ENCODE data around the gene PTCHD1.

PTCHD1 gene

DNA sequence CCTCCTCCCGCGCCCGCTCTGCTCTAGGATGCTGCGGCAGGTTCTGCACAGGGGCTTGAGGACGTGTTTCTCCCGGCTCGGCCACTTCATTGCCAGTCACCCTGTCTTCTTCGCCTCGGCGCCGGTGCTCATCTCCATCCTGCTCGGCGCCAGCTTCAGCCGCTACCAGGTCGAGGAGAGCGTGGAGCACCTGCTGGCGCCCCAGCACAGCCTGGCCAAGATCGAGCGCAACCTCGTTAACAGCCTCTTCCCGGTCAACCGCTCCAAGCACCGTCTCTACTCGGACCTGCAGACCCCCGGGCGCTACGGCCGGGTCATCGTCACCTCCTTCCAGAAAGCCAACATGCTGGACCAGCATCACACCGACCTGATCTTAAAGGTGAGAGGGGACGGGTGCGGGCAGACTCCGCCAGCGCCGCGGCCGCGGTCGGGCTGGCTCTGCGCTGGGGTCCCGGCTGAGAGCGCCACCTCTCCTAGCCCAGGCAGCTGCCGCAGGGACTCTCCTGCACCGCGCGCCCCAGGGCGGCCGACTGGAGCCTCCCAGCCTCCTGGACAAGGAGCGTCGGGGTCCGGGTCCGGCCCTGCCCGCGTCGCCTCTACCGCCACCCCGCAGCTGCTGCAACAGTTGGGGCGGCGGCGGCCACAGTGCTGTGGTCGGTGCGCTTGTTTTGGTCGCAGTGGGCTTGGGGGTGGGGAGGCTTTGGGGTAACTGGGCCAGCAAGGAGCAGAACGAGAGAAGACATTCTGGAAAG is at the start of gene PTCHD1:
TSS of gene PTCHD1 (plus strand) at position 2 of the 752 bp plus-strand sequence. CDS start at position 29, 27 bp downstream.
- DNase-seq (ENCODE audit: low read depth in 2 of 3, low spot score in 1 of 3), result no peak

DNA sequence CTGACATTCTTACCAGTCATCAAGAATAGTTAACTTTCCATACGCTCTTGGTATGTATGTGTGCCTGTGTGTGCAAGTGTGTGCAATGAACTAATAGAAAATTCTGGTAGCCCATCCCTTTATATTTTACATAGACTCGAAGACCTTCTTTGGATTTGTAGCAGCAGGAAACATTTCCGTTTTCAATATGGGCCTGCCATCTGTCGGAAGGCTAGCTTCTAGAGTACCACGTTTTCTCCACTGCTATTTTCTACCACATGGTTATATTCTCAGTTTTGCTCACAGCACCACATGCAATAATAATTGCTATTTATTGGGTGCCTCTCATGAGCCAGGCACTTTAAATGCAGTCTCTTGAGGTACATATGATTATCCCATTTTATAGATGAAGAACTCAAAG is 47.9 kb upstream of the PTCHD1 start:
- DNase-seq (ENCODE audit: low read depth in 2 of 3, low spot score in 1 of 3), result no peak

DNA sequence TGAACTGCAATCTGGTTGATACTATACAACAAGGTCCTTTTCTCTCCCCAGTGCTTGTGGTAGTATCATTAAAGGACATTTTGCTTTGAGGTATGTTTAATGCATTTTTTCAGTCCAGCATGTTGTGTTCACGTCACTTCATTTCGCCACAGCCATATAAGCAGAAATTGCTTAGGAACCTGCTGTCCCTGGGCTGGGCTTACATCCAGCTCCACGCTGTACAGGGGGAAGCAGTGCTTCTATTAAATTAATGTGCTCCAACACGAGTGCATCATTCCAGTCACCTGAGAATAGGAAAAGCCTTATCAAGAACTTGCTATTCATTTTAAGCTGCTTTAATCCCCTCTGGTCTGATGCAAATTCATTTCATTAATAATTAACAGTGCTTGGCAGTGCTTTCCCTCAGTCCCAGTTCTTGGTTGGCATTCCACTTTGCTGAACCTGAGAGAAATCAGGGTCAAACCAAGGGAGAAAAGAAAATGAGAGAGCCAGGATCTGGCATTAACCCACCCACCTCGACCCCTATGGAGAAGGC is 47.4 kb upstream of the PTCHD1 start:
- no peak for DNase-seq (ENCODE audit: low read depth in 2 of 3, low spot score in 1 of 3)

DNA sequence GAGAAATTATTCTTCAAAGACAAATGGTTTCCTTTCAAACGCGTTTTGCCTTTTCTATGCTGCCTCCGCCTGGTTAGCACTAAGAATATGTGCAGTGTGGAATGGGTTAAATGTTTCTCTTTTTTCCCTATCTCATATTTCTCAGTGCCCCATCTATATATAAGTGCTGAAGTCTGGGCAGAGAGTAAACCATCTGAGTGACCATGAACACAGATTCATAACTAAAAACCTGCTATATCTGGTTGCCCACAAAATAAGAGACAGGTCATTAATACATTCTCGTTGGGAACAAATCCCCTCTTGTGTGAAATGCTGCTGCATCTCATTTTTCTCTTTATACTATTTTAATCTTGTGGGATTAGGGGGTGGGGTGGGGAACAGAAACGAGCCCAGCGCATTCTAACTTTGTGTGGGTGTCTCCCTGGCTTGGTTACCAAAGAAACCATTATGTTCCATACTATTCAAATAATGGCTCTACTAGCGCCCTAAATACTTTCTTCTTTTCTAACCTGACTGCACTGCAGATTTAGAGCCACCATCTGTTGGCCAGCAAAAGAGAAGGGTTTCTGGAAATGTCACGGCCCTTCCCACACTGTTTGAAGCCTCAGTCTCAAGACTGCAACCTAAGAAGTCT is 42.2 kb upstream of the PTCHD1 start:
- no peak for DNase-seq (ENCODE audit: low read depth in 2 of 3, low spot score in 1 of 3)

DNA sequence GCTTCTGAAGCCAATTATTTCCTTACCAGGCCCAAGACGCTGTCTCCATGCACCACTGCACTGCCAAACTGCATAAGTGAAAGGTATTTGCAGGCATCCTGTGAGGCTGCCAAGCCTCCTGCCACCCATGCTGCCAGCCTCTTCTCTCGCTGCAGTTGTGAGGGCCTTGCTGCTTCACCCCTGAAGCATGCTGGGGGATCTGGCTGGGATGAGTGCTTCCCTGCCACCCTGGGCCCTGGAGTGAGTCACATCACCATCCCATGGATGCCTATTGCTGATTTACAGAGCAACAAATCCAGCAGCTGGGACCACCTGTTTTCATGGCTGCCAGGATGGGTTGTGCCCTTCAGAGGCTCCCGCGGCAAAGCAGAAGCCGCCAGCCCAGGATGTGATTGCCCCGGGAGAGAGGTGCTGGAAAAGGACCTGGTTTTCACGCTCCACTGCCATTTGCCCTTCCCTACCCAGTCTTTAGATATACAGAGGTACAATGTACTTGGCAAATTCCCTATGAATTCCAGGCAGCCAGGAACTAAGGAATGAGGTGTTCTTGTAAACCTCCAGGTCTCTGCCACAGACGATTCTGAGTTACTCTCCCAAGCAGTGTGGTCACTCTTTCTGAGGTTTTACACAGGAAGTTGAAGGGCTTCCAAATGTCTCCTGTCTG is 41.5 kb upstream of the PTCHD1 start:
- DNase-seq (ENCODE audit: low read depth in 2 of 3, low spot score in 1 of 3), result no peak

DNA sequence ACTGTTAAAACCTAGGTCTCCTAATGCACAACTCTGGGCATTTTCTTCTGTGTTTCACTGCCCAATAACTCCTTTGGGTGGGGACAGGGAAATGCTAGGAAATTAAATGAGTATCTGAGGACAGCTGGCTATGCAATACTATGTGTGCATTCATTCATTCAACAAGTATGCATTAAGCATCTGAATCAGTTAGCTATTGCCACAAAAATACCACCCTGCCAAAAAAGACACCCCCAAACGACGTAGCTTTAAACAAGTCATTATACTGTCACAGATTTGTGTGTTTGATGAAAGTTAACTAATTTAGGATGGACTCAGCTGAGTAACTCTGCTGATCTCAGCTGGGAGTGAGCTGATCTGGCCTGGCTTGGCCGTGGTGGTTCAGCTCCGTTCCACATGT is 29.8 kb upstream of the PTCHD1 start:
- DNase-seq (ENCODE audit: low read depth in 2 of 3, low spot score in 1 of 3), result no peak

DNA sequence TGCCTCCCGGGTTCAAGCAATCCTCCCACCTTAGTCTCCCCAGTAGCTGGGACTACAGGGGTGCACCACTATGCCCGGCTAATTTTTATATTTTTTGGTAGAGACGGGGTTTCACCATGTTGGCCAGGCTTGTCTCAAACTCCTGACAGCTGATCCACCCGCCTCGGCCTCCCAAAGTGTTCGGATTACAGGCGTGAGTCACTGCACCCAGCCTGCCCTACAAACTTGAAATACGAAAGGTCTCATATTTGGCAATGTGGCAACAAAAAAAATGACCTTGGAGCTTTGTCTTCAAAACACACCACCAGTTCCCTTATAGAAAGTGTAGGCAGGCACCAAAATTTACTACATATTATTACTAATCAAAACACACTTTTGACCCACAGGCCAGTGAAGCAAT is 22.9 kb upstream of the PTCHD1 start:
- no peak for DNase-seq (ENCODE audit: low read depth in 2 of 3, low spot score in 1 of 3)

DNA sequence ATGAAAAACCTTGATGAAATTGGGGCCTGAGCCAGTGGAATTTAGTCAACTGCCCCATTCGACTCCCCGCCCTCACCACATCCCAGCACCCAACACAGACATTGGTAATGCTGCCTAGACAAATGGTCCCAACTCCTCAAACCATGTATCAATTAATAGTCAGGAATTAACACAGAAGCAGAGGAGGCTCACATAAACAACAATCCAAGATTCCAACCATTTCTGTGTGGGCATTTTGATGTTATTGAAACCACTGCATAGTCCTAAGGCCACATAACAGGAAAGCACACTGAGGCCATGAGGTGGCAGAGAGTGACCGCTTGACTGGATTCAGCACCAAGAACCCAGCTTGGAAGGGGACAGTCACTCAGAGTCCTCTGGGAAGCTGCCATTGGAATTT is 22.5 kb upstream of the PTCHD1 start:
- DNase-seq (ENCODE audit: low read depth in 2 of 3, low spot score in 1 of 3), result no peak

DNA sequence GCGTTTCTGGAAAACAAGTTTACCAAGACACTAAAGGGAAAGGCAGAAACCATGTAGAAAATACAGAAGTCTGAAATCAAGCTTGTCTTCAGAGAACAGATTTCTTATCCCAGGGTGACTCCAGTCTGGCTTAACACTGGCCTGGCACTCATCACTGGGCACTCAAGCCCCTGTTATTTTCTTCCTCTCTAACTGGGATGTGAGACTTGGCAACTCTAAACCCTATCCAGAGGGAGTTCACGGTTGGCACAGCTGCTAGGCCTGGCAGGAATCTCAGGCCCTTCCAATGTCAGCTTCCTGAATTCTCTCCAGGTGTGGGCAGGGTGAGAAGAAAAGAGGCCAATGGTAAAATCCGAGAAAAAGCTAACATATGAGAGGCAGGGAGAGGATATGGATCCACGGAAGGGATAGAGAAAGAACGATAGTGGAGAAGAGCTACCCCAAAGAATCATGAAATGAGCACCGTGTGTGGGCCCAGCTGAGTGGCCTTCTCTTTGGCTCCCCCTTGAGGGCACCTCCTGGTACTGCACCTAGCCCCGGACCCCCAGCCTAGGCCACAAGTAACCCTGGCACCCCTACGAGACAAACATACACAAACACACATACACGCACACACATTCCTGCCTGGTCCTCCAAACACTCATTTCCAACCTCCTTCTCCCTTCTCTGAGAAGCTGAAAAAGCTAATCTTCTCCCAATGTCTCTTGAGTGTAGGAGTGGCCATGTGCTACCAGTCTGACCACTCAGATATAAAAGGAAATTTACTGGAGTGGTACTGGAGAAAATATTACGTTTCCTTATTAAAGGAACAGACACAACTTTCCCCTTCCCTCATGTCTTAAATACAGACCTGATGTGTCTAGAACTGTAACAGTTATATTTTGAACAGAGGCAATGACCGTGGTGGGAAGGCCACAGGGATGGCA is 16.6 kb upstream of the PTCHD1 start:
- DNase-seq (ENCODE audit: low read depth in 2 of 3, low spot score in 1 of 3), result peak in 2 of 3 donors; percentile 12 to 44

DNA sequence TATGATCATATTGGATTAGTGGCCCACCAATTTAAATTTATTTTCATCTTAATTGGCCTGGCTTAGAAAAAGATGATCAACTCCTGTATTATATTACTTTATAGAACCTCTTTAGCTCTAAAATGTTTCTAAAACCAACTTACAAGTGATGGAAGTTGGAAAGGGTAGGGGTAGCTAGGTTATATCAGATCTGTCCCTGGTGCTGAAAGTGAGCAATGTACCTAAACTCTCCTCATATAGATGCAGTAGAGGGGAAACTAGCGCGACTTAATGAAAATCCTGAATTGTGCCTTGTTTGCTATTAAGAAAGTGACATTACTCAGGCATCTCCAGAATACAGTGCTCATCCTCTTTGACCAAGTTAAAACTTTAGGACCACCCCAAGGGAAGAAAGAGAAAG is 7.5 kb upstream of the PTCHD1 start:
- no peak for DNase-seq (ENCODE audit: low read depth in 2 of 3, low spot score in 1 of 3)

DNA sequence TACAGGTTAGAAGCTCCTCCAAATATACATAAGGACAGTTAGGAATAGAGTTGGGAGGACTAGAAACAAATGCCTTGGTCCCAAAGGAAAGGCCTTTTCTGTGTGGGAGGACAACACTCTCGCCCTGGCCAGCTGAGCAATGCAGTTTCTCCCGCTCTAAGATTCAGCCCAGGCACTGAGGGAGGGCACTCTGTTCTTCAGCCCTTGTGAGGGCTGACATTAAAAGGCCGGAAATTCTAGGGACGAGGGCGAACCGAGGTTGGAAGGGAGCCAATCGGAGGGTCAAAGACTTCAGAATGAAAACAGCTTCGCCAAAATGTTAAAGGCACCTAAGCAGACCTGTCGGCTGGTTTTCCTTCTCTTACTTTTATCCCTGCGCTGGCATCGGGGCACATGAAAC is 2.9 kb upstream of the PTCHD1 start:
- DNase-seq (ENCODE audit: low read depth in 2 of 3, low spot score in 1 of 3), result no peak

DNA sequence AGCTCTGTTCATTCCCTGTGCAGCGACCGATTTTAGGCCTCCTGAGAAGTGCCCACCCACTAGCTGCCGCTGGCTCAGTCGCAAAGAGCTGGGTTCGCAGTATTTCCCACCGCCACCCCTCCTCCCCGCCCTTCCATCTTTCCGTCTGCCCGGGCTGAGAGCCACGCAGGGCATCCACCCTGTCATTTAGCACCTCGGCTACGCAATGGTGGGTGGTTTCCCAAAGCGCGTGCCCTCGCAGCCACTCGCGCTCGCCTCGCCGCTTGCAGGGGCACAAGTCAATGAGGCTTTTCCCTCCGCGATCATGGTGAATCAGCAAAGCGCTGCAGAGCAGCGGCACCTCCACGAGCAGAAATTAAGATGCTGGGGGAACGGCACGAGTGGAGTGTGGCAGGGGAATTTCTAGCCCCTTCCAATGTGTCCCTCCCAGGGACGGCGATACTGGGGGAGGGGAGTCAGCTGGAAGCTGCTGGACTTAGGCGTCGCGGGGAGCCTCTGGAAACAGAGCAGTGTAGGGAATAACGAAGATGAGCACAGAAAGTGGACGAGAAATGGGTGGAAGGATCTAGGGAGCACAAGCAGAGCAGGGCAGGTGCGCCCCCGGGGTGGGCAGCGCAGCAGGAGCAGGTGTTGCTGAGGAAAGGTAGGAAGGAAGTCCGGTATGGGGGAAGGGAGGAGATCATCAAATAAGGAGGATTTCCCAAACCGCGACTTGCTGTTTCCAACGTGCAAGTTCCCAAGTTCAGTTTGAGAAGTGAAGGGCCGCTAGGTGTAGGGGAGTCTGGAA is 2.4 kb upstream of the PTCHD1 start:
- DNase-seq (ENCODE audit: low read depth in 2 of 3, low spot score in 1 of 3), result no peak

DNA sequence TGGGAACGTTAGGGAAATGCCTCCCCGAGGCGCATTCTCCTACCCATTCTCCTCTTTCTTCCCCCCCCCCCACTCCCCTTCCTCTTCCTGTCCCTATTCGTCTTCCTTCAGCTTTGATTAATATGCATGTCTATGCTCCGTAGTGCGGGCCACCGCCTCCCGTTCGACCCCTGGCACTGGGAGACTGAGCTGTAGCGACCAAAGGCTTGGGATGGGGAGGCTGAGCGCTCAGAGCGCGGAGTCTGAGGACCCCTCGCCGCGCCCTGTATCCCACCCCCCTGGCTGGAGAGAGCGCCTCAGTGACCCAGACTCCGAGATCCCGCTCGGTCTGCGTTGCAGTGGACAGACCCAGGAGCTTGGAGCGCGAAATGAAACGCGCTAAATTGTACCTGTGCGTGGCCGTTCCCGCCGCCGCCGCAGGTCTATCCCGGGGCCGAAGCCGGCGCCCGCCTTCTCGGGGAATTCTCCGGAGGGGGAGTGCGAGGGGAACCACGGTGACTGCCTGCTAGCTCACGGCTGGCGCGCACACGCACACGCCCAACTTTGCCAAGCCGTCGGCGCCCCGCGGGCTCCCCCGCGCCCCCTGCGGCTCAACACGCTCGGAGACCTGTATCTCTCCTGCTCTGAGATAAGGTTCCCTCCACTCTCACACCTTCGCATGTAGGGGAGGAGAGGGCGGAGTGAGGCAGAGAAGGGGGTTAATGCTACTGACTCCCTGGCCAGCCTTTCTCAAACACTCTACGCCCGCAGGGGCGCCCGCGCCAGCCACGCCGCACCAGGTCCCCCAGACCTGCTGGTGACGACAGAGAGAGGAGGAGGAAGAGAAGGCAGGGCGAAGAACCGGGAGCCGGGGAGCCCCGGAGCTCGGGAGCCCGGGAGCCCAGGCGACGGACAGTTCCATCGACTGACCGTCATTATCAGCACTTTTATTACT is 1.5 kb upstream of the PTCHD1 start:
- no peak for DNase-seq (ENCODE audit: low read depth in 2 of 3, low spot score in 1 of 3)

DNA sequence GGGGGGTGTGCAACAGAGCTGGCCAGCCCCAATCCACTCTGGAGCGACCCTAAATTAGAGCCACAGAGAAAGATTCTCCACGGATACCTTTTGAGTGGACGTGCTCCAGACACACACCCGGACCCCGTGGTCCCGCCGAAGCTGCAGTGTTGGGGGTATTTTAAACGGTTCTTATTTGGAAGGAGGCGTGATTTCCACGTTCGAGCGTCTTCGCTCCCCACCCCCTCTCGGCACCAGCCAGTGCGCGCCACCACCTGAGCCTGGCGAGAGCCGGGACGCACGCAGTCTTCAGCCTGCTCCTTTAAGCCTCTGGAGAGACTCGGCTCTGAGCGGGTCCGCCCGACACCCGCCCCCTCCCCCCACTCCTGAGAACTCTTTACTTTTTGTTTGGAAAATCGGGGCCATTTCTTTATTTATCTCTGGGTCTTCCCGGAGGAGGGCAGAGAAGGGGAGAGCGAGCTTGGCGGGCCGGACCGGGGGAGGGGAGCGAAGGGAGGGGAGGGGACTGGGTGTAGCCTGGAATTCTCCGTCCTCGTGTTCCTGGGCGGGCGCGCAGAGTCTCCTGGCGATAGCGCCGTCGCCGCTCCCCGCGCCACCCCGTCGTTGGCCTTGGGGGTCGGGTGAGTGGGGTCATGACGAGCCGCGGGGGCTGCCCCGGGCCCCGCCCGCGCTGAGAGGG is 668 bp upstream of the PTCHD1 start:
- DNase-seq (ENCODE audit: low read depth in 2 of 3, low spot score in 1 of 3), result no peak

DNA sequence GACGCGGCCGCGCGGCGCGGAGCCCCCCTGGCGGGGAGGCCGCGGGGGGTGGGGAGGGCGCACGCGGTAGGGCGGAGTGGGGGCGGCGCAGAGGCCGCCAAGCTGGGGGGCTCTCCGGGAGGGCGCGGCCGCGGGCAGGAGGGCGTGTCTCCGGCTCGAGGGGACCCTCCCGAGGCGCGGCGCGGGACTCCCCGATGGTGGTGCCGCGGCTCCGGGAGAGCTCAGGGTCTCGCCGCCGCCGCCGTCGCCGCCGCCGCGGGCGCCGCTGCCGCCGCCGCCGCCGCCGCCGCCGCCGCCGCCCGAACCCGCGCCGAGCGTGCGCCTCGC is 165 bp upstream of the PTCHD1 start:
- DNase-seq (ENCODE audit: low read depth in 2 of 3, low spot score in 1 of 3), result no peak

DNA sequence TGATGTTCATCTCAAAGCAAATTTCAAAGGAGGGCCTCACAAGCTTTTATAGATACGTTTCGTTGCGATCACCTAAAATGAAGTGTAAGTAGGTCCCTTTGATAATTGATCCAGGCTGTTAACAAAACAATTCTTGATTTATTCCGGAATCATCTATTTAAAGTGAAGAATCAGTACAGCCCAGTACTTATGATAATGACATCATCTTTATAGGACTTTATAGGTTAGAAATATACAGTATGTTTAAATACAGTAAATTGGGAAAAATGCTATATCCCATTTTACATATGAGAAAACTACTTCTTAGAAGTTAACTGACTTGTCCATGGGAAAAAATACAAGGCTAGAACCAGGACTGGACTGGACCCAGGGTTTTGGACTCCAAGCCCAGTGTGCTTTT is 3.7 kb downstream of the PTCHD1 start:
- no peak for DNase-seq (ENCODE audit: low read depth in 2 of 3, low spot score in 1 of 3)

DNA sequence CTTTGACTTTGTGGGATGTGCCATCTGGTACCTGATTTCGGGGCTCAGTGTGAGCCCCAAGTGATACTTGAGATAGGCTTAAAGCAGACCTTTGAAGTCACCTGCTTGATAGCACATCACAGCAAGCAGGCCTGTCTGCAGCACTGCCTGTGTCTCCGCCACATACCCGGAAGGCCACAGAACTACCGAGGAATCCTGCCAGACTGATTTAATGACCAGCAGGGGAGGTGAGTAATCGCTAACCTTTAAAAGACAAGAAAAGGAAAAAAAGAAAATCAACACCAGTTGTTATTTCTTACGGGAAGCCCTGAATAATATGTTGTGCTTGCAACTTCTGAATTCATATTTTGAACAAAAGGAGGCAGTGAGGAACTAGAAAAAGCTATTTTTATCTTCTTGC is 6.8 kb downstream of the PTCHD1 start:
- no peak for DNase-seq (ENCODE audit: low read depth in 2 of 3, low spot score in 1 of 3)

DNA sequence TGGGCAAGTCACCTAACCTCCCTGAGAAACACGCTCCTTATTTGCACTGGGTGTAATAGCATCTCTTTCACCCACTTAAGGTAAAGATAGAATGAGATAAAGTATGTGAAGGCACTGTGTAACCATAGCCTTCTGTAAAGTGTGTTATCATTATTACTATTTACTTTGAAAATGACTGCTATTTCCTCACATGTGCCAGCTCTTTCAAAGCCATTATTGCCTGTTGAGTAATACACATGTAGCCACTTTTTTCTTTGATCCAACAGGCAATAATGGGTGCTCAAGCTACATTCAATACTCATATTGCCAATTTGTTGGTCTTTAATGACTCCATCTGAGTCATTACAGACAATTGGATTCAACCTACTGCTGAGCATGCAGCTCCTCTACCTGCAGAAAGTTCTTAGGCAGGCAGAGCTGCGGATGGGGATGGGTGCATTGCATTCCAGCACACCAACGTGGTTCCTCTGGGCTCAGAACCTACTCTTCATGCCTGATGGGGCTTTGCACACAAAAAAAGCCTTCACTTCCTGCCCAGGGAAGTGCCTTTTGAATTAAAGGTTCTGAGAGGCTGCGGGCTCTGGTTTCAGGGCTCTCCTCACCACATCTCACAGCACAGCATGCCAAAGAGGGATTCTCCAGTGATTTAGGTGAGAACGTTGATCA is 9.7 kb downstream of the PTCHD1 start:
- DNase-seq (ENCODE audit: low read depth in 2 of 3, low spot score in 1 of 3), result no peak
